Upper lobe of left lung (tissue), 6 donors: Measurements from ENCODE around the gene HTRA1. TPM values are rescaled to one million over a fixed set of nuclear protein-coding genes. Genes with fewer than 3 reads are reported as not detected.
A peak's percentile ranks its signal among the peaks of the same experiment; 100 is the strongest.

ENCODE experiments used
- ATAC-seq, 2 donors: fragments of 200-7000 bp; cut with Tn5 transposase; one replicate each; pipeline ENCODE4 v1.9.1; 2022; ENCODE audit warnings: mild to moderate bottlenecking in 2 of 2, moderate library complexity in 2 of 2; ENCODE audit not compliant: low FRiP score in 2 of 2
- DNase-seq, 2 donors: peaks; one replicate each; pipeline ENCODE4 v3.0.0-alpha.2; 2019 to 2020
- H3K27ac ChIP-seq, 4 donors: fragments of 200-600 bp; sonication (generic); one replicate each; pipeline ENCODE4 v1.5.1; 2016 to 2019
- H3K27me3 ChIP-seq, 4 donors: fragments of 200-600 bp; sonication (generic); one replicate each; pipeline ENCODE4 v1.5.1; 2017 to 2019
- H3K36me3 ChIP-seq, 4 donors: fragments of 200-600 bp; sonication (generic); one replicate each; pipeline ENCODE4 v1.5.1; 2016 to 2019
- H3K4me1 ChIP-seq, 4 donors: fragments of 200-600 bp; sonication (generic); one replicate each; pipeline ENCODE4 v1.5.1; 2018 to 2019
- H3K4me3 ChIP-seq, 4 donors: fragments of 200-600 bp; sonication (generic); one replicate each; pipeline ENCODE4 v1.5.1; 2017 to 2019; ENCODE audit warnings: mild to moderate bottlenecking in 2 of 4, moderate library complexity in 1 of 4
- H3K9me3 ChIP-seq, 4 donors: fragments of 200-600 bp; sonication (generic); one replicate each; pipeline ENCODE4 v1.5.1; 2018 to 2019
- CTCF ChIP-seq, 6 experiments: fragments of 450-650 bp in 4 of 6; fragments of 200-600 bp in 2 of 6; sonication (generic) in 2 of 6; IDR thresholded peaks; one replicate each; pipeline ENCODE4 v1.5.1; 2016 to 2019; ENCODE audit warnings: antibody characterized with exemption in 6 of 6
- EP300 ChIP-seq, 4 donors: sonication (generic); formaldehyde crosslinking; IDR thresholded peaks; one replicate each; pipeline ENCODE4 v1.5.1; 2017; ENCODE audit warnings: antibody characterized with exemption in 4 of 4, control low read depth in 2 of 4
- POLR2A ChIP-seq, 4 donors: fragments of 450-650 bp; IDR thresholded peaks; one replicate each; pipeline ENCODE4 v1.5.1; 2016 to 2017; ENCODE audit warnings: antibody characterized with exemption in 4 of 4, mild to moderate bottlenecking in 2 of 4
- POLR2AphosphoS5 ChIP-seq, 2 donors: sonication (generic); formaldehyde crosslinking; IDR thresholded peaks; one replicate each; pipeline ENCODE4 v1.5.1; 2017; ENCODE audit warnings: antibody characterized with exemption in 2 of 2
- WGBS, 2 donors: methylation state at CpG; one replicate each; pipeline ENCODE4 v1.1.5; 2017 to 2018; 5-methylcytosine and 5-hydroxymethylcytosine counted together
- small RNA-seq, 4 donors: library from RNA; depleted of rRNA; stranded (forward); fragments of <200 nt; gene quantifications; one replicate each; pipeline ENCODE3, GENCODE V24; 2016
- total RNA-seq, 6 donors: library from RNA; depleted of rRNA in 4 of 6; stranded (reverse); fragments of >200 nt in 4 of 6; gene quantifications; one replicate each; pipeline versions ENCODE4 v1.1.0 to v1.2.1, GENCODE V29; 2016 to 2021
- donor health status: DM: no; HTN: no; CAD: no; lungs with moderate emphysema.
- donor health status: DM: no; HTN: yes; CAD: no; lungs with severe emphysema.

The HTRA1 gene
- total RNA-seq, 6 donors from 2014 or later = 20.7 to 72.8 (median 36.2) TPM

GRCh38 chr10:122559228-122559627 lies 97.9 kb downstream of the HTRA1 start:
- Histone ChIP-seq H3K9me3 (no peaks in the 10 kb centered on the region), H3K4me1 (peaks cover under 1 to 20% (median 11%) of the 10 kb centered on the region in 4 donors), H3K27me3 (no peaks in the 10 kb centered on the region), H3K4me3 (no peak overlapping the region), H3K27ac (peak overlapping the region in 2 of 4 donors; percentile 23 to 69), H3K36me3 (no peaks in the 10 kb centered on the region)
- DNase-seq = no peak
- 66 to 75% methylated on average over 2 of the region's 2 CpGs for WGBS, 2 donors
- ATAC-seq = no peak
- TF ChIP-seq EP300 (IDR thresholded peaks at IDR 0.05) (no peak), POLR2A (IDR thresholded peaks at IDR 0.05) (no peak), POLR2AphosphoS5 (IDR thresholded peaks at IDR 0.05) (no peak), CTCF (IDR thresholded peaks at IDR 0.05) (no peak)

- peak in 1 of 4 donors; percentile 74 for TF ChIP-seq EP300 (IDR thresholded peaks at IDR 0.05)
- no peak for TF ChIP-seq POLR2A (IDR thresholded peaks at IDR 0.05)
- peak in 1 of 2 donors; percentile 46 for TF ChIP-seq POLR2AphosphoS5 (IDR thresholded peaks at IDR 0.05)
- TF ChIP-seq CTCF (IDR thresholded peaks at IDR 0.05) = no peak
- Histone ChIP-seq H3K4me1 (peaks cover 2 to 20% (median 10%) of the 10 kb centered on the region in 4 donors), H3K27ac (peak within 1 kb of the TSS in 3 of 4 donors; percentile 23 to 69 (median 45)), H3K36me3 (no peaks in the 10 kb centered on the region), H3K9me3 (no peaks in the 10 kb centered on the region), H3K4me3 (peak within 1 kb of the TSS in 2 of 4 donors; percentile 13 to 31), H3K27me3 (no peaks in the 10 kb centered on the region)
- peak in 1 of 2 donors; percentile 47 for DNase-seq
- 3 to 9% methylated on average over 4 of the region's 4 CpGs for WGBS, 2 donors
- peak in 1 of 2 donors; percentile 16 for ATAC-seq
These were observed 99.0 kb downstream of the HTRA1 start, which contains the start of gene DMBT1 for GRCh38 chr10:122560279-122560804. Gene DMBT1 (plus strand): TSS chr10:122560754. CDS start chr10:122560771, 17 bp downstream.

- 38 to 50% methylated on average over 6 of the region's 6 CpGs for WGBS, 2 donors
- peaks cover 10 to 21% (median 15%) of the 10 kb centered on the region in 4 donors for H3K4me1 ChIP-seq
- H3K4me3 ChIP-seq = peak overlapping the region in 2 of 4 donors; percentile 13 to 31
- TF ChIP-seq EP300 (IDR thresholded peaks at IDR 0.05) (no peak), POLR2A (IDR thresholded peaks at IDR 0.05) (no peak), POLR2AphosphoS5 (IDR thresholded peaks at IDR 0.05) (no peak)
- H3K27ac ChIP-seq = peak overlapping the region in 2 of 4 donors; percentile 10 to 45
- ATAC-seq (no peak), DNase-seq (peak in 1 of 2 donors; percentile 22)
- H3K9me3 ChIP-seq = no peaks in the 10 kb centered on the region
- H3K36me3 ChIP-seq = no peaks in the 10 kb centered on the region
- H3K27me3 ChIP-seq = no peaks in the 10 kb centered on the region
These were observed 99.9 kb downstream of the HTRA1 start for GRCh38 chr10:122561212-122561611.

- Histone ChIP-seq H3K4me1 (peaks cover 10 to 21% (median 15%) of the 10 kb centered on the region in 4 donors), H3K9me3 (no peaks in the 10 kb centered on the region), H3K4me3 (peak overlapping the region in 2 of 4 donors; percentile 13 to 31), H3K36me3 (no peaks in the 10 kb centered on the region), H3K27ac (peak overlapping the region in 1 of 4 donors; percentile 46), H3K27me3 (no peaks in the 10 kb centered on the region)
- DNase-seq = no peak
- TF ChIP-seq POLR2A (IDR thresholded peaks at IDR 0.05) (no peak), EP300 (IDR thresholded peaks at IDR 0.05) (no peak), POLR2AphosphoS5 (IDR thresholded peaks at IDR 0.05) (no peak), CTCF (IDR thresholded peaks at IDR 0.05) (no peak)
- ATAC-seq = no peak
These were observed 100.4 kb downstream of the HTRA1 start for GRCh38 chr10:122561792-122562191.

Small RNA genes lying within 50 kb of the gene (small RNA-seq; reads per million reads assigned to genes)
- gene MIR3941 = 0 reads per million in 4 donors

Other genes with a start within 250 kb of the HTRA1 start
- gene BTBD16, start 190.3 kb upstream of the HTRA1 start, total RNA-seq = 1 to 10 TPM in 1 of 6 donors, under 1 TPM in 2, not detected in 3; 0.20 to 1.8 (median 0.91) TPM
- gene PLEKHA1, start 86.8 kb upstream of the HTRA1 start, total RNA-seq = 10 to 100 TPM; 29.5 to 78.4 (median 43.7) TPM
- not detected for gene ARMS2, start 6.9 kb upstream of the HTRA1 start, total RNA-seq
- gene DMBT1, start 99.2 kb downstream of the HTRA1 start, total RNA-seq = 100 to 1,000 TPM in 1 of 6 donors, 10 to 100 TPM in 5; 16.8 to 201 (median 39.4) TPM
- not detected for gene C10orf120, start 238.3 kb downstream of the HTRA1 start, total RNA-seq